HG03097 (cell line): Measurements from ENCODE around the gene HIF1AN.

Source experiments
- ATAC-seq: cut with Tn5 transposase; IDR thresholded peaks from one replicate; pipeline ENCODE4 v1.9.1; 2021; ENCODE audit not compliant: unreplicated experiment, low FRiP score

The HIF1AN gene

GRCh38 chr10:100535715-100536353 is at the start of gene HIF1AN:
TSS of gene HIF1AN (plus strand) at chr10:100535943. CDS start at chr10:100535959, 16 bp downstream.
- ATAC-seq, result peak; percentile 97

GRCh38 chr10:100487529-100487928 is 48.2 kb upstream of the HIF1AN start:
- ATAC-seq, result no peak

- ATAC-seq, result no peak
Observed at GRCh38 chr10:100489396-100489795, 46.3 kb upstream of the HIF1AN start.

- ATAC-seq, result no peak
Observed at GRCh38 chr10:100490531-100490930, 45.2 kb upstream of the HIF1AN start.

GRCh38 chr10:100496567-100496966 is 39.2 kb upstream of the HIF1AN start:
- ATAC-seq, result no peak

- no peak for ATAC-seq
Observed at GRCh38 chr10:100498059-100498458, 37.7 kb upstream of the HIF1AN start.

GRCh38 chr10:100501423-100501822 is 34.3 kb upstream of the HIF1AN start:
- ATAC-seq, result no peak

GRCh38 chr10:100502926-100503494 is 32.7 kb upstream of the HIF1AN start:
- ATAC-seq, result no peak

- no peak for ATAC-seq
Observed at GRCh38 chr10:100504096-100504495, 31.6 kb upstream of the HIF1AN start.

- no peak for ATAC-seq
Observed at GRCh38 chr10:100505164-100505563, 30.6 kb upstream of the HIF1AN start.

GRCh38 chr10:100506596-100507356 is 29.0 kb upstream of the HIF1AN start:
- no peak for ATAC-seq

- no peak for ATAC-seq
Observed at GRCh38 chr10:100507357-100507732, 28.4 kb upstream of the HIF1AN start.

GRCh38 chr10:100508266-100508665 is 27.5 kb upstream of the HIF1AN start:
- ATAC-seq, result no peak

- peak; percentile 50 for ATAC-seq
Observed at GRCh38 chr10:100508691-100509150, 27.0 kb upstream of the HIF1AN start.

- ATAC-seq, result no peak
Observed at GRCh38 chr10:100509241-100509840, 26.4 kb upstream of the HIF1AN start.

- ATAC-seq, result no peak
Observed at GRCh38 chr10:100510533-100511308, 25.0 kb upstream of the HIF1AN start.

- ATAC-seq, result no peak
Observed at GRCh38 chr10:100515612-100516011, 20.1 kb upstream of the HIF1AN start.

GRCh38 chr10:100516847-100517246 is 18.9 kb upstream of the HIF1AN start:
- no peak for ATAC-seq

- ATAC-seq, result no peak
Observed at GRCh38 chr10:100518761-100519241, 16.9 kb upstream of the HIF1AN start.

- no peak for ATAC-seq
Observed at GRCh38 chr10:100519311-100520051, 16.3 kb upstream of the HIF1AN start, which contains the start of gene SEC31B. TSS of gene SEC31B (minus strand) at chr10:100519861. CDS start at chr10:100516952, 2,909 bp downstream.
